ENCODE results near the gene TMBIM4. TPM values are rescaled to one million over a fixed set of nuclear protein-coding genes. Genes with fewer than 3 reads are reported as not detected.

Gene TMBIM4, protein sequence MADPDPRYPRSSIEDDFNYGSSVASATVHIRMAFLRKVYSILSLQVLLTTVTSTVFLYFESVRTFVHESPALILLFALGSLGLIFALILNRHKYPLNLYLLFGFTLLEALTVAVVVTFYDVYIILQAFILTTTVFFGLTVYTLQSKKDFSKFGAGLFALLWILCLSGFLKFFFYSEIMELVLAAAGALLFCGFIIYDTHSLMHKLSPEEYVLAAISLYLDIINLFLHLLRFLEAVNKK
- total RNA-seq (2021; ENCODE audit: unreplicated experiment) (51.1 TPM), Bru-seq, nascent RNA (percentile 87 among the genes with signal in this experiment), BruChase-seq, experiment 1, labeled RNA remaining after a 6-hour chase (percentile 80 among the genes with signal in this experiment), BruChase-seq, experiment 2, labeled RNA remaining after a 2-hour chase (percentile 89 among the genes with signal in this experiment)
- polyA plus RNA-seq (2012): 29.1 and 39.7 TPM in 2 replicates
- long read RNA-seq, transcript TMBIM4-207 (2 exons, 220 nt): minor isoform, 5 of 49 reads
- long read RNA-seq, transcript TMBIM4-202 (7 exons, 2,952 nt): major isoform, 29 of 49 reads
- long read RNA-seq, partial matches to known transcripts: 1 of 49 reads
- long read RNA-seq, other reads (novel, unspliced or antisense): 10 of 49 reads

DNA sequence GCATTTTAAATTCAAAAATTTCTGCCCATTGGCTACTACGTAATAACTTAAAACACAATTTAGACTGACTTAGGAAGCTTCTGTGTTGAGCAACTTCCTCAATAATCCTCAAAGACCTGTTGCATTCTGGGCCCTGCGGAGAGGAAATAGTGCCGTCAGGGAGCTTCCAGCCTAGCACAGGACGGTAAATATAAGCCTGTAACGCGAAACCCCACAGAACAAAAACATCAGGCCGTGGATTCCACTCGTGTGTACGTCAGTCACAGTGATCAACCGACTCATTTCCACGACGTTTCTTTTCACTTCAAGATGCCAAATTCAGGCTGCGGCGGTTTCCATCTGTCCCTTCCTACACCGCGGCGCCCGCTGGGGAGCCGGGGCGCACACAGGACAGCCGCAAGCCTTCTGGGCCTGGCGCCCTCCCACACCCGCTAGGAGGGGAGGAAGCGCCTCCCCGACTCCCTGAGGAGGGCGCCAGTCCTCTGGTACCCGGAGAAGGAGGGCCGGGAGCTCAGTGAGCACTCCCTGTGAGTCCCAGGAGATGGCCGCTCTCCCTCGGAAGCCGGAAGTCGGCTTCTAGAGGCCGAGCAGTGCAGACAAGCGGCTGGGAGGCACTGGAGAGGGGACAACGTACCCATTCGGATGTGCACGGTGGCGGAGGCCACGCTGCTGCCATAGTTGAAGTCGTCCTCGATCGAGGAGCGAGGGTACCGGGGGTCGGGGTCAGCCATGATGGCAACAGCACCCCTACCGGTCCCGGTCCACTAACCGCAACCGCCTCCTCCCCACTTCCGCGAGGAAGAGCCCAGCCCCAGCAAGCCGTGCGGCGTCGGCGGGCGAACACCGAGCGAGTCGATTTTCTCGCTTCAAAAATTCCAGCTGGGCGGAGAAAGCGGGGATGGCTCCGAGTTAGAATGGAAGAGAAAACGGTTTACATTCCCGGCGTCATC lies at the start of gene TMBIM4:
Gene TMBIM4 (minus strand): TSS at position 776 of the 950 bp plus-strand sequence. CDS start 45 bp downstream, at position 731.
- Histone ChIP-seq H3K4me1 (ENCODE audit: control insufficient read depth in 1 of 2, insufficient read depth in 2 of 2, low read length in 2 of 2) (peaks cover 4 to 19% of the 10 kb centered on the region in 2 experiments), H3K79me2 (ENCODE audit: insufficient read depth, low read length) (peaks cover 47% of the 10 kb centered on the region), H3K27ac (ENCODE audit: low read depth, low read length) (peak within 1 kb of the TSS; percentile 98), H2AFZ (ENCODE audit: low read depth, low read length, poor library complexity, severe bottlenecking) (peak within 1 kb of the TSS; percentile 81), H3K9me3 (ENCODE audit: control insufficient read depth in 1 of 2, insufficient read depth in 1 of 2, low read depth in 1 of 2, low read length in 2 of 2) (peaks cover 0 to 5% of the 10 kb centered on the region in 2 experiments; a peak in 2 of 4 replicates), H4K20me1 (ENCODE audit: insufficient read depth) (no peaks in the 10 kb centered on the region), H3K36me3 (ENCODE audit: control insufficient read depth in 1 of 2, insufficient read depth in 2 of 2, low read length in 2 of 2) (peaks cover 0 to 16% of the 10 kb centered on the region in 2 experiments; a peak in 2 of 4 replicates), H3K9ac (ENCODE audit: low read length) (peak within 1 kb of the TSS; percentile 71), H3K4me3 (replicated peaks in 1 of 2; ENCODE audit: low read depth in 1 of 2, low read length in 2 of 2) (peak within 1 kb of the TSS; percentile 62 to 67), H3K9me2 (ENCODE audit: insufficient read depth) (no peaks in the 10 kb centered on the region), H3K27me3 (ENCODE audit: insufficient read depth, low read length) (no peaks in the 10 kb centered on the region), H3K4me2 (ENCODE audit: low read length) (peak within 1 kb of the TSS; percentile 80)
- ChIA-PET POLR2A (interaction anchor here (0.8 to 2.1 kb wide), 14 partner anchors 10 to 133 kb away, joined by 3 to 21 read pairs (median 4); partner anchors contain the start of genes HELB and LLPH), RAD21 (ENCODE audit: low non-redundant PET in 1 of 2, low total read pairs in 2 of 2, uncharacterized antibody in 2 of 2, unreplicated experiment in 2 of 2) (interaction anchor here (0.8 to 1.0 kb wide), 3 partner anchors 24 to 66 kb away, joined by 4 read pairs; partner anchors contain the start of gene LLPH (in 1 of the 2)), CTCF (interaction anchor here (0.8 to 2.2 kb wide), 16 partner anchors 9 to 240 kb away, joined by 3 to 17 read pairs (median 4); partner anchors contain the start of genes HELB and LLPH)
- peak; percentile 96 for ATAC-seq
- DNase-seq (ENCODE audit: low read depth, low spot score): peak; percentile 91
- BruUV-seq (replicated peaks): TSS peak; percentile 73
- intact Hi-C loops (cut with micrococcal nuclease): loop anchor here (2.0 to 5.0 kb wide), 3 partner anchors 37 to 133 kb away; partner anchors contain the start of genes HELB and LLPH
- TF ChIP-seq SIN3A (IDR thresholded peaks at IDR 0.05; ENCODE audit: low read depth): peak; percentile 75
- peak; percentile 68 for TF ChIP-seq POLR2AphosphoS5 (IDR thresholded peaks at IDR 0.05; ENCODE audit: low read depth, low read length)
- TF ChIP-seq FOSL1 (IDR thresholded peaks at IDR 0.05; ENCODE audit: low read depth): no peak
- peak; percentile 94 for TF ChIP-seq ELF1 (IDR thresholded peaks at IDR 0.05; ENCODE audit: borderline replicate concordance, low read depth)
- TF ChIP-seq, protein P1, sequence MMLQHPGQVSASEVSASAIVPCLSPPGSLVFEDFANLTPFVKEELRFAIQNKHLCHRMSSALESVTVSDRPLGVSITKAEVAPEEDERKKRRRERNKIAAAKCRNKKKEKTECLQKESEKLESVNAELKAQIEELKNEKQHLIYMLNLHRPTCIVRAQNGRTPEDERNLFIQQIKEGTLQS (IDR thresholded peaks at IDR 0.05): no peak
- peak; percentile 63 for TF ChIP-seq TCF7L2 (IDR thresholded peaks at IDR 0.05; ENCODE audit: borderline replicate concordance, extremely low read depth, insufficient read depth, insufficient read length)
- peak; percentile 57; the same call in 1 of the 2 replicates for TF ChIP-seq SP1 (IDR thresholded peaks at IDR 0.05; ENCODE audit: low read depth)
- no peak for TF ChIP-seq EZH2 (IDR thresholded peaks at IDR 0.05)
- TF ChIP-seq ZFX (IDR thresholded peaks at IDR 0.05): peak; percentile 88
- TF ChIP-seq, protein P2, sequence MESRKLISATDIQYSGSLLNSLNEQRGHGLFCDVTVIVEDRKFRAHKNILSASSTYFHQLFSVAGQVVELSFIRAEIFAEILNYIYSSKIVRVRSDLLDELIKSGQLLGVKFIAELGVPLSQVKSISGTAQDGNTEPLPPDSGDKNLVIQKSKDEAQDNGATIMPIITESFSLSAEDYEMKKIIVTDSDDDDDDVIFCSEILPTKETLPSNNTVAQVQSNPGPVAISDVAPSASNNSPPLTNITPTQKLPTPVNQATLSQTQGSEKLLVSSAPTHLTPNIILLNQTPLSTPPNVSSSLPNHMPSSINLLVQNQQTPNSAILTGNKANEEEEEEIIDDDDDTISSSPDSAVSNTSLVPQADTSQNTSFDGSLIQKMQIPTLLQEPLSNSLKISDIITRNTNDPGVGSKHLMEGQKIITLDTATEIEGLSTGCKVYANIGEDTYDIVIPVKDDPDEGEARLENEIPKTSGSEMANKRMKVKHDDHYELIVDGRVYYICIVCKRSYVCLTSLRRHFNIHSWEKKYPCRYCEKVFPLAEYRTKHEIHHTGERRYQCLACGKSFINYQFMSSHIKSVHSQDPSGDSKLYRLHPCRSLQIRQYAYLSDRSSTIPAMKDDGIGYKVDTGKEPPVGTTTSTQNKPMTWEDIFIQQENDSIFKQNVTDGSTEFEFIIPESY (IDR thresholded peaks at IDR 0.05; ENCODE audit: extremely low read depth, insufficient replicate concordance, low read length): no peak
- TF ChIP-seq EGR1 (IDR thresholded peaks at IDR 0.05; ENCODE audit: low read depth): peak; percentile 65
- TF ChIP-seq, protein P3, sequence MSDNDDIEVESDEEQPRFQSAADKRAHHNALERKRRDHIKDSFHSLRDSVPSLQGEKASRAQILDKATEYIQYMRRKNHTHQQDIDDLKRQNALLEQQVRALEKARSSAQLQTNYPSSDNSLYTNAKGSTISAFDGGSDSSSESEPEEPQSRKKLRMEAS (IDR thresholded peaks at IDR 0.05): peak; percentile 70
- TF ChIP-seq JUND (IDR thresholded peaks at IDR 0.05): no peak
- peak; percentile 81 for TF ChIP-seq POLR2A (IDR thresholded peaks at IDR 0.05; ENCODE audit: borderline replicate concordance, extremely low read depth, insufficient read depth, insufficient read length)
- peak; percentile 90 for TF ChIP-seq CEBPB (IDR thresholded peaks at IDR 0.05; ENCODE audit: low read depth)
- TF ChIP-seq CBX3 (IDR thresholded peaks at IDR 0.05; ENCODE audit: low read depth): peak; percentile 12
- TF ChIP-seq, protein P4, sequence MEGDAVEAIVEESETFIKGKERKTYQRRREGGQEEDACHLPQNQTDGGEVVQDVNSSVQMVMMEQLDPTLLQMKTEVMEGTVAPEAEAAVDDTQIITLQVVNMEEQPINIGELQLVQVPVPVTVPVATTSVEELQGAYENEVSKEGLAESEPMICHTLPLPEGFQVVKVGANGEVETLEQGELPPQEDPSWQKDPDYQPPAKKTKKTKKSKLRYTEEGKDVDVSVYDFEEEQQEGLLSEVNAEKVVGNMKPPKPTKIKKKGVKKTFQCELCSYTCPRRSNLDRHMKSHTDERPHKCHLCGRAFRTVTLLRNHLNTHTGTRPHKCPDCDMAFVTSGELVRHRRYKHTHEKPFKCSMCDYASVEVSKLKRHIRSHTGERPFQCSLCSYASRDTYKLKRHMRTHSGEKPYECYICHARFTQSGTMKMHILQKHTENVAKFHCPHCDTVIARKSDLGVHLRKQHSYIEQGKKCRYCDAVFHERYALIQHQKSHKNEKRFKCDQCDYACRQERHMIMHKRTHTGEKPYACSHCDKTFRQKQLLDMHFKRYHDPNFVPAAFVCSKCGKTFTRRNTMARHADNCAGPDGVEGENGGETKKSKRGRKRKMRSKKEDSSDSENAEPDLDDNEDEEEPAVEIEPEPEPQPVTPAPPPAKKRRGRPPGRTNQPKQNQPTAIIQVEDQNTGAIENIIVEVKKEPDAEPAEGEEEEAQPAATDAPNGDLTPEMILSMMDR (IDR thresholded peaks at IDR 0.05 in 2 of 3, conservative IDR thresholded peaks at IDR 0.05 in 1 of 3; ENCODE audit: borderline replicate concordance in 1 of 3, insufficient read depth in 1 of 3, low read depth in 2 of 3, low read length in 2 of 3): peak; percentile 35 to 60 (median 57); a peak in 3 of 6 replicates
- no peak for TF ChIP-seq ZNF274 (IDR thresholded peaks at IDR 0.05; ENCODE audit: low read depth, low read length)
- TF ChIP-seq RAD21 (IDR thresholded peaks at IDR 0.05; ENCODE audit: low read depth): peak; percentile 41
